ENCODE measurements around the gene CCNJL. TPM values are rescaled to one million over a fixed set of nuclear protein-coding genes. Genes with fewer than 3 reads are reported as not detected.

The CCNJL gene
- polyA plus RNA-seq, 3 donors from 2014 or later: 16.3 to 29.7 (median 26.7) TPM

- Mint-ChIP-seq H3K36me3 (no peaks in the 10 kb centered on the region), H3K4me1 (peaks cover 0 to 4% of the 10 kb centered on the region in 2 donors), H3K9me3 (no peaks in the 10 kb centered on the region), H3K4me3 (no peak overlapping the region), H3K27ac (peak overlapping the region in 4 of 6 donors; percentile 16 to 54 (median 26)), H3K27me3 (ENCODE audit: low read depth in 3 of 3) (peaks cover 2 to 8% (median 4%) of the 10 kb centered on the region in 3 donors)
- no peak for DNase-seq
Observed at GRCh38 chr5:160240350-160240749, 72.0 kb downstream of the CCNJL start.

- Mint-ChIP-seq H3K27ac (peak overlapping the region in 1 of 6 donors; percentile 9), H3K4me3 (no peak overlapping the region), H3K36me3 (no peaks in the 10 kb centered on the region), H3K9me3 (no peaks in the 10 kb centered on the region), H3K27me3 (ENCODE audit: low read depth in 3 of 3) (peaks cover under 1 to 8% (median 3%) of the 10 kb centered on the region in 3 donors), H3K4me1 (no peaks in the 10 kb centered on the region)
- DNase-seq: no peak
Observed at GRCh38 chr5:160237571-160238093, 74.7 kb downstream of the CCNJL start.

DNA sequence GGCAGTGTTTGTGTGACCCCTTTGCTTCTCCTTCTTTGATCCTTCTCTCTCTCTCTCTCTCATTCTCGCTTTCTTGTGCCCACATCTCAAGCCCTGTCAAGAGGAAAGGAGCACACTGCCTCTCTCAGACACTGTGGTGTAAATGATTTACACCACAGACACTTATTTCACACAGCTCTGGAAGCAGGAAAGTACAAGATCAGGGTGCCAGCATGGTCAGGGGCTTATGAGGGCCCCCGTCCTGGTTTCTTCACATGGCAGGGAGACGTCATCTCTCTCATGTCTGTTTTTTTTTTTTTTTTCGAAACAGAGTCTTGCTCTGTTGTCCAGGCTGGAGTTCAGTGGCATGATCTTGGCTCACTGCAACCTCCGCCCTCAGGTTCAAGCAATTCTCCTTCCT, 76.6 kb downstream of the CCNJL start:
- H3K4me3 Mint-ChIP-seq: no peak overlapping the region
- no peaks in the 10 kb centered on the region for H3K9me3 Mint-ChIP-seq
- H3K36me3 Mint-ChIP-seq: no peaks in the 10 kb centered on the region
- H3K4me1 Mint-ChIP-seq: peaks cover 0 to 3% of the 10 kb centered on the region in 2 donors
- H3K27me3 Mint-ChIP-seq (ENCODE audit: low read depth in 3 of 3): peaks cover 2 to 10% (median 2%) of the 10 kb centered on the region in 3 donors
- DNase-seq: no peak
- no peak overlapping the region for H3K27ac Mint-ChIP-seq

DNA sequence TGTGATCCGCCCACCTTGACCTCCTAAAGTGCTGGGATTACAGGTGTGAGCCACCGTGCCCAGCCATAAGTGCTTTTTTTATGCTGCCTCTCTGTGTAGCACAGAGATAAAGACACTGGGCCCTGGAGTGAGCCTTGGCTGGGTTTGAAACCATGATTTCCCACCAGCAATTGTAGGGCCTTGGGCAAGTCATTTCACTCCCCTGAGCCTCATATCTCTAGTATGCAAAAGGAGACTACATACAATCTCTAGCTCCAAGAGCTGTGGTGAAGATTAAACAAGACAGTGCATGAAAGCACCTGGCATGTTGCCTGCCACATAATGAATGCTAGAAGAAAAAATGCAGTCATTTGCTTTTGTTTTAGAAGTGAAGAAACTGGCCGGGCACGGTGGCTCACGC, 79.1 kb downstream of the CCNJL start:
- H3K27me3 Mint-ChIP-seq (ENCODE audit: low read depth in 3 of 3): peaks cover 6 to 8% (median 7%) of the 10 kb centered on the region in 3 donors
- H3K27ac Mint-ChIP-seq: no peak overlapping the region
- no peaks in the 10 kb centered on the region for H3K36me3 Mint-ChIP-seq
- H3K4me1 Mint-ChIP-seq: peaks cover 0 to 5% of the 10 kb centered on the region in 2 donors
- no peak for DNase-seq
- H3K9me3 Mint-ChIP-seq: no peaks in the 10 kb centered on the region
- no peak overlapping the region for H3K4me3 Mint-ChIP-seq

DNA sequence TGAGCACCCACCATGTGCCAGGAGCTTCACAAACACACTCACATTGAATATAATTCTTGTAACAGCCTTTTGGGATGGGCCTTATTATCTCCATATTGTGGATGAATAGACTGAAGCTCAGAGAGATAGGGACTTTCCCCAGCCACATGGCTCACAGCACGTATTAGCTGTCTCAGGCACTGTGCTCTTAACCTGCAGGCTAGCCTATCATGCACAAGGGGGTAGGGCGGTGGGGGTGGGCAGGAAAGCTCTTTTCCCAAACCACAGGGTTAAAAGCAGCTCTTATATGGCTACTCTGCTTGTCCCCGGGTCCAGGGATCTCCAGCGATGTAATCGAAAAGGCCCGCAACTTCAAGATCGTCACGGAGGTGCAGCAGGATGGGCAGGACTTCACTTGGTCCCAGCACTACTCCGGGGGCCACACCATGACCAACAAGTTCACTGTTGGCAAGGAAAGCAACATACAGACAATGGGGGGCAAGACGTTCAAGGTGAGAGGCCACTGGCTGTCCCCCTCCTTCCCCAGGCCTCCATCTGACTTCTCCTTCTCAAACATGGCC, 80.5 kb downstream of the CCNJL start:
- Mint-ChIP-seq H3K36me3 (no peaks in the 10 kb centered on the region), H3K4me3 (no peak overlapping the region), H3K9me3 (no peaks in the 10 kb centered on the region), H3K27me3 (ENCODE audit: low read depth in 3 of 3) (peaks cover 2 to 7% (median 6%) of the 10 kb centered on the region in 3 donors), H3K27ac (no peak overlapping the region), H3K4me1 (peaks cover 0 to 5% of the 10 kb centered on the region in 2 donors)
- DNase-seq: no peak

DNA sequence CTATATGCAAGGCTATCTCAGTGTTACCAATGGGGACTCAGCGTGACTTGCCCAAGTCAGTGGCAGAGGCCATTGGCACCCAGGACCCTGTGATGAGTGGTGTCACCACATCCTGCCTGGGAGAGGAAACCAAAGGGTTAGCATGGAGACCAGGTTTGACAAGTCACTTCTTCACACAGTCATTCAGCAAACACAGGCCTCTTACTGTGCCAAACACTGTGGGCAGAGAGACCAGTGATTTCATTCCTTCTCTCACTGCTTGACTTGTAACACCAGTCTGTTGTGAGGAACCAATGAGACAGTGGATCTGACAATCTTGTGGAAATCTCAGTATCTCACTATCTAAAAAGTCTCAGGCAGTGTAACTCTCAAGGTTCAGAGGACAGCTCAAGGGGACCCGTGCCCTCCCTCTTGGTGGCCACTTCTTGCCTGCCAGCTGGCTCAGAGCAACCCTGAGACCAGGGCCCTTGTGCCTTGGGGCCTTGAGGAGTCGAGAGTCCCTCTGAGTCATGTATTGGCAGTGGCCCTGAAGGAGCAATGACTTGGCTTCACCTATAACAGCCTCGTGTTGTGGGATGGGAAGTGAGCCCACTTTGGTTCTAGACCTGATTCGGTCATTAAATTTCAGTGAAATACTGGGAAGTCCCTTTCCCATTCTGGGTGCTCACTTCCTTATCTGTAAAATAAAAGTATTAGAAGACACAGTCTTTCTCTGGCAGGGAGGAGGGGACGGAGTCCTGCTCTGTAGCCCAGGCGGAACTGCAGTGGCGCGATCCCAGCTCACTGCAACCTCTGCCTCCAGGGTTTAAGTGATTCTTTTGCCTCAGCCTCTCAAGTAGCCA, 81.5 kb downstream of the CCNJL start:
- peaks cover 2 to 7% (median 6%) of the 10 kb centered on the region in 3 donors for H3K27me3 Mint-ChIP-seq (ENCODE audit: low read depth in 3 of 3)
- H3K36me3 Mint-ChIP-seq: no peaks in the 10 kb centered on the region
- no peak overlapping the region for H3K27ac Mint-ChIP-seq
- H3K4me3 Mint-ChIP-seq: no peak overlapping the region
- no peak for DNase-seq
- no peaks in the 10 kb centered on the region for H3K9me3 Mint-ChIP-seq
- H3K4me1 Mint-ChIP-seq: peaks cover 0 to 5% of the 10 kb centered on the region in 2 donors

GRCh38 chr5:160229190-160229742, 83.1 kb downstream of the CCNJL start, which contains the start of gene FABP6:
TSS of gene FABP6 (plus strand) at chr5:160229506. CDS start at chr5:160229558, 52 bp downstream.
- DNase-seq: no peak
- peaks cover 0 to 5% of the 10 kb centered on the region in 2 donors for H3K4me1 Mint-ChIP-seq
- H3K27ac Mint-ChIP-seq: no peak within 1 kb of the TSS
- peaks cover 2 to 7% (median 7%) of the 10 kb centered on the region in 3 donors for H3K27me3 Mint-ChIP-seq (ENCODE audit: low read depth in 3 of 3)
- no peak within 1 kb of the TSS for H3K4me3 Mint-ChIP-seq
- no peaks in the 10 kb centered on the region for H3K9me3 Mint-ChIP-seq
- no peaks in the 10 kb centered on the region for H3K36me3 Mint-ChIP-seq

- no peak for DNase-seq
- Mint-ChIP-seq H3K4me3 (no peak overlapping the region), H3K9me3 (no peaks in the 10 kb centered on the region), H3K4me1 (peaks cover 0 to 5% of the 10 kb centered on the region in 2 donors), H3K27ac (no peak overlapping the region), H3K27me3 (ENCODE audit: low read depth in 3 of 3) (peaks cover 4 to 9% (median 5%) of the 10 kb centered on the region in 3 donors), H3K36me3 (no peaks in the 10 kb centered on the region)
Observed at GRCh38 chr5:160227012-160227411, 85.4 kb downstream of the CCNJL start.

DNA sequence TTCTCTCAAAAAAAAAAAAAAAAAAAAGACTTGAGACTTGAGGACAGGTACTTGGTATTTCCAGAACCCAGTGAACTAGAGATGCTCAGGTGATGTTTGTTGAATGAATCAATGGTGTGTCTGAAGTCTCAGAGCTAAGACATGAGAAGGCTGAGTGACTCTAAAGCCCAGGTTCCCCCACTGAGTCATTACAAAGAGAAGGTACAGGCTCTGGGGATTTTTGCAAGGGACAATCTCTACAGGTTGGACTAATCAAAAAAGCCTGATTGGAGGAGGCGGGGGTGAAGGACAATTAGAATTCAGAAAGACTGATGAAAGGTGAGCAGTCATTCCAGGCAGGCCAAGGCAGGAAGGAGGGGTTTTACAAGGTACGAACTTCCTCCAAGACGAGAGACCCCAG, 91.3 kb downstream of the CCNJL start:
- no peak overlapping the region for H3K27ac Mint-ChIP-seq
- peaks cover 0 to 3% (median 0%) of the 10 kb centered on the region in 3 donors for H3K36me3 Mint-ChIP-seq
- H3K9me3 Mint-ChIP-seq: no peaks in the 10 kb centered on the region
- peaks cover 2 to 7% (median 3%) of the 10 kb centered on the region in 3 donors for H3K27me3 Mint-ChIP-seq (ENCODE audit: low read depth in 3 of 3)
- no peak for DNase-seq
- no peak overlapping the region for H3K4me3 Mint-ChIP-seq
- H3K4me1 Mint-ChIP-seq: no peaks in the 10 kb centered on the region

DNA sequence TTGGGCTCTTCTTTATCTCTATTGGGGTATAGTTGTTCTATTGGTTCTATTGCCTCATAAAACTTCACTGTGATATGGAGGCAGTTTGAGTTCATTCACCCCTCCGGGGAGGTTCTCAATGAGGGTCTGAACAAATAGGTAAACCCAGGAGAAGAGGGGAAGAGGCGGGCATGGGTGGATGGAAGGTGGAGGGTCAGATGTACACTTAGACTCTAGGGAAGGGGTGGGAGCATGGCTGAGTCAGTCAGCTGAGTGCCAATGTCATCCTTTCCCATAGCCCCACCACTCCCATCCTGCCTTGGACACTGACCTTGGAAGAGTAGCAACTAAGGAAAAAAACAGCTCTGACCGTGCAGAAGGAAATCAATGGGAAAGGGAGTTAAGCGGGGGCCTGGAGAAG, 93.0 kb downstream of the CCNJL start:
- DNase-seq: no peak
- H3K9me3 Mint-ChIP-seq: no peaks in the 10 kb centered on the region
- no peak overlapping the region for H3K27ac Mint-ChIP-seq
- no peaks in the 10 kb centered on the region for H3K4me1 Mint-ChIP-seq
- H3K36me3 Mint-ChIP-seq: peaks cover 0 to 3% (median 0%) of the 10 kb centered on the region in 3 donors
- H3K4me3 Mint-ChIP-seq: no peak overlapping the region
- peaks cover 3 to 4% (median 4%) of the 10 kb centered on the region in 3 donors for H3K27me3 Mint-ChIP-seq (ENCODE audit: low read depth in 3 of 3)

DNA sequence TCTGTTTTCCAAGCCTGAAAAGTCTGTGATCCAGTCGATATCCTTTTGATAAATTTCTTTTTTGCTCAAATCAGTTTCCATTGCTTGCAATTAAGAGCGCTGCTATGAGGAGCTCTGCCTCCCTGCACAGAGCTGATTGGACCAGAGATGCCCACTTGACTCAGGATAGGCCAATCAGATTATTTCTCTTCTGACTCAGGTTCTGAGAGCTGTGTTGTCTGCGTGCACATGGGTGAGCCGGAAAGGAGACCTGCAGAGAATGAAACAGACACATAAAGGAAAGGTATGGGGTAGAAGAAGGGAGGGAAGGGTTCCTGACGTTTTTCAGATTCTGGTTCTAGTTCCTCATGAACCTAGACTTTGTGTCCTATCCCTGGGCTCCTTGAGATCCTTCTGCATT, 98.8 kb downstream of the CCNJL start:
- peaks cover 4 to 11% (median 8%) of the 10 kb centered on the region in 3 donors for H3K27me3 Mint-ChIP-seq (ENCODE audit: low read depth in 3 of 3)
- H3K4me3 Mint-ChIP-seq: no peak overlapping the region
- H3K9me3 Mint-ChIP-seq: no peaks in the 10 kb centered on the region
- DNase-seq: no peak
- no peaks in the 10 kb centered on the region for H3K36me3 Mint-ChIP-seq
- no peaks in the 10 kb centered on the region for H3K4me1 Mint-ChIP-seq
- no peak overlapping the region for H3K27ac Mint-ChIP-seq

DNA sequence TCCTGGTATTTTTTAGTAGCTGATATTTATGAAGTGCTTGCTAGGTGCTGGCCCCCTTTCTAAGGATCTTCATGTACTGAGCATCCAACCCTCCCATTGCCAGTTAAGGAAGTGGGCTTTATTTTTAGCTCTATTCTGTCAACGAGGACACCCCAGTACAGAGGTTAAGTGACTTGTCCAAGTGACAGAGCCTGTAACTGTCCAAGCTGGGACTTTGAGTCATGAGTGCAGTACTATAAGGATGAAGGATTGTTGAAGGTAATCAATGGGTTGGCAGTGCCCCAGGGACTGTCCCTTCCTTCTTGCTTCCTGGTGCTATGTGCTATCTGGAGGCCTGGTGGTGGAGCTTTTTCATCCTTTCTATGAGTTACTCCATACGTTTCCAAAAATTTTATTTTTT, 101.0 kb downstream of the CCNJL start:
- Mint-ChIP-seq H3K9me3 (no peaks in the 10 kb centered on the region), H3K27me3 (ENCODE audit: low read depth in 3 of 3) (peaks cover 3 to 9% (median 7%) of the 10 kb centered on the region in 3 donors), H3K4me1 (no peaks in the 10 kb centered on the region), H3K36me3 (no peaks in the 10 kb centered on the region), H3K4me3 (no peak overlapping the region), H3K27ac (no peak overlapping the region)
- DNase-seq: no peak

GRCh38 chr5:160210606-160211005, 101.8 kb downstream of the CCNJL start:
- Mint-ChIP-seq H3K4me1 (no peaks in the 10 kb centered on the region), H3K4me3 (no peak overlapping the region), H3K27ac (no peak overlapping the region), H3K27me3 (ENCODE audit: low read depth in 3 of 3) (peaks cover 3 to 9% (median 5%) of the 10 kb centered on the region in 3 donors), H3K36me3 (no peaks in the 10 kb centered on the region), H3K9me3 (no peaks in the 10 kb centered on the region)
- DNase-seq: no peak

DNA sequence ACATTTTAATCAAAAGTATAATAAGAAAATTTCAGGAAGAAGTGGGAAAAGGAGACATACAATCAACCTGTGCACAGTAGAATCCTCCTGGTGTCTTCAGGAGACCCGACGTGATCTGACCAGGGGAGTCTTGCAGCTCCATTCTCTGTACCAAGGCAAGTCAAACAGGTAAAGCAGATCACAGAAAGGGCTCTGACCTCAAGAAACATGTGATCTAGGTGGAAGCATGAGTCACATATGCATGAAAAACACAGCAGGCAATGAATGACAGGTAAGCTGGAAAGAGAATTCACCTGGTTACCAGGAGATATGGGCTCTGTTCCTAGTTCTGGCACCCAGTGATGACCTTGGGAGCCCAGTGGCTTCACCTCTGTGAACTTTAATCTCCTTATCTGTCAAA, 102.4 kb downstream of the CCNJL start:
- H3K27me3 Mint-ChIP-seq (ENCODE audit: low read depth in 3 of 3): peaks cover 3 to 9% (median 3%) of the 10 kb centered on the region in 3 donors
- no peaks in the 10 kb centered on the region for H3K9me3 Mint-ChIP-seq
- no peak overlapping the region for H3K27ac Mint-ChIP-seq
- H3K4me1 Mint-ChIP-seq: no peaks in the 10 kb centered on the region
- no peak overlapping the region for H3K4me3 Mint-ChIP-seq
- H3K36me3 Mint-ChIP-seq: no peaks in the 10 kb centered on the region
- DNase-seq: no peak

All from immature natural killer cell (primary cell).